Measurements from ENCODE around the gene NIT1. TPM values are rescaled to one million over a fixed set of nuclear protein-coding genes. Genes with fewer than 3 reads are reported as not detected.

The NIT1 gene
- total RNA-seq, 3 donors from 2014 or later, result 36.3 to 44.5 (median 37.0) TPM

DNA sequence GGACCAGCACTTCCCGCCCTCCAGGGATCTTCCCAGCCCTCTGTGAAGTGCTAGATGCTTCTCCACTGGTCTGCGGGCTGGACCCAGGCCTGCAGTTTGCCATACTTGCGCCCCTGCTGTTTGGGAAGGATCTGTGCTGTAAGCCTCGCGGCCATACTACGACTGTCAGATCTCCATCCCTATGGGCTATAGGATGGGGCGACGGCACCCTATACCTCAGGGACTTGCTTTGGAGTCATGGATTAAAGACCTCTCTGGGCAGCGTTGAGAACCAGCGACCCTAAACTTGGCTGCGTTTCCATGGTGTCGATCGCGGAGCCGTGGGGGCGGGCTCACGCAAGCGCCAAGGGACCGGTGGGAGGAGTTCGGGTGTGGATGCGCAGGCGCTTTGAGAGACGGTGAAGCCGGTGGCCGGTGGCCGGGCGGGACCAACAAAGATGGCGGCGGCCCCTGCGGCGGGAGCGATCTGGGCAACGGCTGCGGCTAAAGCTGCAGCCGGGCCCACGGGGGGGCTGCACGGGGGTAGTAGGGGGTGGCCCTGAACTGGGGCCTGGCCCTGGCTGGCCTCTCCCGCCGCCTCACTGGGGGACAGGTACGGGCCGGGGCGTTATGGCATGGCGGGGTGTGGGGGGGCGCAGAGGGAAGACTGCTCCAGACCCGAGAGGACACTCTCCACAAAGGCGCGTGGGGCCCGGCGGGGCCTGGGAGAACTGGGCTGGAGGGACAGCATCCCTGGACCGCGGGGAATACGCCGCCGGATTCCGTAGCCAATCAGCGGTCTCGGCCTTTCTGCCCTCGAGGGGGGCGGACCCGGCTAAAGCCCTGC, 41.4 kb downstream of the NIT1 start, which contains the start of gene USP21:
USP21 (plus strand) TSS at position 414 of the 826 bp plus-strand sequence. CDS start 1,141 bp downstream, outside the sequence.
- no peaks in the 10 kb centered on the region for H3K9me3 ChIP-seq
- peaks cover 7 to 14% of the 10 kb centered on the region in 2 donors for H3K4me1 ChIP-seq
- H3K27me3 ChIP-seq, result no peaks in the 10 kb centered on the region
- H3K27ac ChIP-seq, result peak within 1 kb of the TSS; percentile 87 to 91
- H3K4me3 ChIP-seq, result peak within 1 kb of the TSS; percentile 77 to 93 (median 79)
- peak; percentile 90 to 94 for DNase-seq (ENCODE audit: low spot score in 2 of 2)
- TF ChIP-seq POLR2A (IDR thresholded peaks at IDR 0.05) (peak; percentile 63), POLR2AphosphoS5 (IDR thresholded peaks at IDR 0.05) (peak; percentile 72 to 94 (median 75))
- TF ChIP-seq, protein P1, sequence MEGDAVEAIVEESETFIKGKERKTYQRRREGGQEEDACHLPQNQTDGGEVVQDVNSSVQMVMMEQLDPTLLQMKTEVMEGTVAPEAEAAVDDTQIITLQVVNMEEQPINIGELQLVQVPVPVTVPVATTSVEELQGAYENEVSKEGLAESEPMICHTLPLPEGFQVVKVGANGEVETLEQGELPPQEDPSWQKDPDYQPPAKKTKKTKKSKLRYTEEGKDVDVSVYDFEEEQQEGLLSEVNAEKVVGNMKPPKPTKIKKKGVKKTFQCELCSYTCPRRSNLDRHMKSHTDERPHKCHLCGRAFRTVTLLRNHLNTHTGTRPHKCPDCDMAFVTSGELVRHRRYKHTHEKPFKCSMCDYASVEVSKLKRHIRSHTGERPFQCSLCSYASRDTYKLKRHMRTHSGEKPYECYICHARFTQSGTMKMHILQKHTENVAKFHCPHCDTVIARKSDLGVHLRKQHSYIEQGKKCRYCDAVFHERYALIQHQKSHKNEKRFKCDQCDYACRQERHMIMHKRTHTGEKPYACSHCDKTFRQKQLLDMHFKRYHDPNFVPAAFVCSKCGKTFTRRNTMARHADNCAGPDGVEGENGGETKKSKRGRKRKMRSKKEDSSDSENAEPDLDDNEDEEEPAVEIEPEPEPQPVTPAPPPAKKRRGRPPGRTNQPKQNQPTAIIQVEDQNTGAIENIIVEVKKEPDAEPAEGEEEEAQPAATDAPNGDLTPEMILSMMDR (IDR thresholded peaks at IDR 0.05), result peak in 2 of 3 donors; percentile 44 to 47
- H3K36me3 ChIP-seq, result no peaks in the 10 kb centered on the region
- intact Hi-C loops (cut with DNase I; ENCODE audit: low total_unique reads), result no loop called here

DNA sequence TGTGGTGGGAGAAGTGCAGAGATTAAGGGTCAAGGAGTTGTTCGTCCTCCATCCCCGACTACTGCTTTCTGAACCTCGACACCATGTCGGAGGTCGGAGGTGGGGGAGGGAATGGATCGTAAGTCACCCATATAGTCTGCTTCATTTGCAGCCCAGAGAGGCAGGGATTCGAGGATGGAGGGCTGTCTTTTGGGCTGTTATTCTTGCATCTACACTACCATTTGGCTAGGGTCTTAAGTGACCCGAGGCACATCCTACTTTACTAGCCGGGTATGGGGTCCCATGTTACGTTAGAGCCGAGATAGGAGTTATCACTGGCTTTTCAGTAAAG, 42.0 kb downstream of the NIT1 start:
- DNase-seq (ENCODE audit: low spot score in 2 of 2), result no peak
- Histone ChIP-seq H3K4me3 (peak overlapping the region; percentile 77 to 93 (median 79)), H3K9me3 (no peaks in the 10 kb centered on the region), H3K27me3 (no peaks in the 10 kb centered on the region), H3K27ac (peak overlapping the region; percentile 87 to 91), H3K36me3 (no peaks in the 10 kb centered on the region), H3K4me1 (peaks cover 4 to 14% of the 10 kb centered on the region in 2 donors)
- intact Hi-C loops (cut with DNase I; ENCODE audit: low total_unique reads), result no loop called here
- TF ChIP-seq, protein P1 (IDR thresholded peaks at IDR 0.05), result no peak
- TF ChIP-seq POLR2AphosphoS5 (IDR thresholded peaks at IDR 0.05) (no peak), POLR2A (IDR thresholded peaks at IDR 0.05) (no peak)

DNA sequence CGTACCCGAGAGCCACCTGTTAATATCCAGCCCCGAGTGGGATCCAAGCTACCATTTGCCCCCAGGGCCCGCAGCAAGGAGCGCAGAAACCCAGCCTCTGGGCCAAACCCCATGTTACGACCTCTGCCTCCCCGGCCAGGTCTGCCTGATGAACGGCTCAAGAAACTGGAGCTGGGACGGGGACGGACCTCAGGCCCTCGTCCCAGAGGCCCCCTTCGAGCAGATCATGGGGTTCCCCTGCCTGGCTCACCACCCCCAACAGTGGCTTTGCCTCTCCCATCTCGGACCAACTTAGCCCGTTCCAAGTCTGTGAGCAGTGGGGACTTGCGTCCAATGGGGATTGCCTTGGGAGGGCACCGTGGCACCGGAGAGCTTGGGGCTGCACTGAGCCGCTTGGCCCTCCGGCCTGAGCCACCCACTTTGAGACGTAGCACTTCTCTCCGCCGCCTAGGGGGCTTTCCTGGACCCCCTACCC, 42.8 kb downstream of the NIT1 start:
- H3K4me1 ChIP-seq, result peaks cover 4 to 14% of the 10 kb centered on the region in 2 donors
- intact Hi-C loops (cut with DNase I; ENCODE audit: low total_unique reads), result no loop called here
- peak overlapping the region in 1 of 2 donors; percentile 87 for H3K27ac ChIP-seq
- H3K9me3 ChIP-seq, result no peaks in the 10 kb centered on the region
- TF ChIP-seq, protein P1 (IDR thresholded peaks at IDR 0.05), result no peak
- TF ChIP-seq POLR2AphosphoS5 (IDR thresholded peaks at IDR 0.05), result no peak
- H3K36me3 ChIP-seq, result no peaks in the 10 kb centered on the region
- H3K4me3 ChIP-seq, result peak overlapping the region in 1 of 3 donors; percentile 77
- no peaks in the 10 kb centered on the region for H3K27me3 ChIP-seq
- DNase-seq (ENCODE audit: low spot score in 2 of 2), result no peak

DNA sequence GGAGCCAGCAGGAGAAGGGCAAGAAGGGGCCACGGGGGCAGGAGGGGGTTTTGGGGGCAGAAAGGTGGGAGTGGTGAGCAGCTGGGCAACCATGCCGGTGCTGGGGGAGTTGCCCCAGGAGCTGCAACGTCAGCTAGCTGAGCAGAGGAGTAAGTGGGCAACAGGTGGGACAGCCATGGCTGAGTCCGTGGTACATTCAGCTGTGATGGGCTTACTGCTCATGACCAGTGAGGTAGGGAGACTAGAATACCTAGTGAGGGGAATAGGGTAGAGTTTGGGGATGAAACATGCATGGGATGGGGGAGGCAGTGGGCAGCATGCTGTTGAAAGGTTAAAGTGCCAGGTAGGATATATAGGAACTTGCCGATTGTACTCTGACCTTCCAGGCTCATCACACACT, 43.7 kb downstream of the NIT1 start:
- peaks cover 4 to 14% of the 10 kb centered on the region in 2 donors for H3K4me1 ChIP-seq
- no peaks in the 10 kb centered on the region for H3K36me3 ChIP-seq
- intact Hi-C loops (cut with DNase I; ENCODE audit: low total_unique reads), result no loop called here
- no peaks in the 10 kb centered on the region for H3K9me3 ChIP-seq
- H3K4me3 ChIP-seq, result no peak overlapping the region
- TF ChIP-seq, protein P1 (IDR thresholded peaks at IDR 0.05), result no peak
- TF ChIP-seq POLR2AphosphoS5 (IDR thresholded peaks at IDR 0.05) (no peak), POLR2A (IDR thresholded peaks at IDR 0.05) (no peak)
- no peaks in the 10 kb centered on the region for H3K27me3 ChIP-seq
- no peak for DNase-seq (ENCODE audit: low spot score in 2 of 2)
- peak overlapping the region in 1 of 2 donors; percentile 37 for H3K27ac ChIP-seq

DNA sequence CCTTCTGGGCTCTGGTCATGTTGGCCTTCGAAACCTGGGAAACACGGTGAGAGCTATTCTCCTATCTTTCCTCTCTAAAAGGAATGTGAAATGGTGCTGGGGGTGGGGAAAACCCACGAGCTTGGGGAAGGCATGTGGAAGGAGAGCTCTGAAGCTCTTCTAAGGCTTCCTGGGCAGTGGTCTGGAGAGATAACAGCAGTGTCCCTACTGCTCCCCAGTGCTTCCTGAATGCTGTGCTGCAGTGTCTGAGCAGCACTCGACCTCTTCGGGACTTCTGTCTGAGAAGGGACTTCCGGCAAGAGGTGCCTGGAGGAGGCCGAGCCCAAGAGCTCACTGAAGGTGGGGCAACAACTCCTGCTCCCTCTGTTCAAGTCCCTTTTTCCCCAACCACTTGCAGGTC, 44.1 kb downstream of the NIT1 start:
- Histone ChIP-seq H3K9me3 (no peaks in the 10 kb centered on the region), H3K27ac (peak overlapping the region in 1 of 2 donors; percentile 27), H3K27me3 (no peaks in the 10 kb centered on the region), H3K4me1 (peaks cover 4 to 17% of the 10 kb centered on the region in 2 donors), H3K4me3 (no peak overlapping the region), H3K36me3 (no peaks in the 10 kb centered on the region)
- no peak for TF ChIP-seq POLR2A (IDR thresholded peaks at IDR 0.05)
- TF ChIP-seq, protein P1 (IDR thresholded peaks at IDR 0.05), result no peak
- TF ChIP-seq POLR2AphosphoS5 (IDR thresholded peaks at IDR 0.05), result no peak
- no peak for DNase-seq (ENCODE audit: low spot score in 2 of 2)
- intact Hi-C loops (cut with DNase I; ENCODE audit: low total_unique reads), result no loop called here

Measured in breast epithelium (tissue), 4 donors.